SHP77 (cell line): Measurements from ENCODE around the gene BEST4.
"Not testable (repeated sequence)": the region's sequence is repeated elsewhere in the genome, so short reads cannot be mapped to it uniquely, and the experiment has no call there.

Experiments used
- DNase-seq, 2 experiments: peaks; one replicate each; lab custom pipeline; 2025; lab: John Stamatoyannopoulos, UW

BEST4 gene

GRCh38 chr1:44819196-44819607 lies 31.2 kb upstream of the BEST4 start:
- no peak for DNase-seq

GRCh38 chr1:44817771-44818495 lies 30.0 kb upstream of the BEST4 start:
- DNase-seq, result no peak

- DNase-seq, result no peak
Measured at GRCh38 chr1:44817307-44817706, 29.3 kb upstream of the BEST4 start.

DNA sequence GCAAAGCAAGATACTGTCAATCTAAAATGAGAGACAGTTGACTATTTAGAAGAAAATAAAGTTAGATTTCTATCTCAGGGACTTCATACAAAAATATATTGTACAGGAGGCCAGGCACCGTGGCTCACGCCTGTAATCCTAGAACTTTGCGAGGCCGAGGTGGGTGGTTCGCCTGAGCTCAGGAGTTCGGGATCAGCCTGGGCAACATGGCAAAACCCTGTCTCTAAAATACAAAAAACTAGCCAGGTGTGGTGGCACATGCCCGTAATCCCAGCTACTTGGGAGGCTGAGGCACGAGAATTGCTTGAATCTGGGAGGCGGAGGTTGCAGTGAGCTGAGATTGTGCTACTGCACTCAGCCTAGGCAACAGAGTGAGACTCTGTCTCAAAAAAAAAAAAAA lies 28.0 kb upstream of the BEST4 start:
- not testable (repeated sequence) for DNase-seq

GRCh38 chr1:44812822-44813543 lies 25.0 kb upstream of the BEST4 start:
- no peak for DNase-seq

DNA sequence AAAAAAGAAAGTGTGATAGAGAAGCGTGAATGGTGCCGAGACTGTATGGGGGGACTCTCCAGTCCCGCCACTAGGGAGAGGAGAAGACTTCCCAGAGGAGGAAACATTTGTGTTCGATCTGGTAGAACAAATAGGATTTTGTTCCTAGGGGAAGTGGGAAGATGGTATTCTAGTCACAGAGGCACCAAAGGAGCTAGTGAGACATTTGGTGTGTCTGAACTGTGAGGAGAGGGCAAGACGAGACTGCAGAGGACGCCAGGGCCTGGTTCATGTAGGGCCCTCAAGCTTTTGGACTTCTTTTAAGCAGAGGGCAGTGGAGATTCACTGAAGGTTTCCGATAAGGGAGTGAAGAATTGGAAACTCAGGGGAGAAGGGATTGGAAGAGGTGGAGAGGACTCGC lies 23.3 kb upstream of the BEST4 start:
- no peak for DNase-seq

- not testable (repeated sequence) for DNase-seq
Measured at GRCh38 chr1:44810762-44811105, 22.8 kb upstream of the BEST4 start.

DNA sequence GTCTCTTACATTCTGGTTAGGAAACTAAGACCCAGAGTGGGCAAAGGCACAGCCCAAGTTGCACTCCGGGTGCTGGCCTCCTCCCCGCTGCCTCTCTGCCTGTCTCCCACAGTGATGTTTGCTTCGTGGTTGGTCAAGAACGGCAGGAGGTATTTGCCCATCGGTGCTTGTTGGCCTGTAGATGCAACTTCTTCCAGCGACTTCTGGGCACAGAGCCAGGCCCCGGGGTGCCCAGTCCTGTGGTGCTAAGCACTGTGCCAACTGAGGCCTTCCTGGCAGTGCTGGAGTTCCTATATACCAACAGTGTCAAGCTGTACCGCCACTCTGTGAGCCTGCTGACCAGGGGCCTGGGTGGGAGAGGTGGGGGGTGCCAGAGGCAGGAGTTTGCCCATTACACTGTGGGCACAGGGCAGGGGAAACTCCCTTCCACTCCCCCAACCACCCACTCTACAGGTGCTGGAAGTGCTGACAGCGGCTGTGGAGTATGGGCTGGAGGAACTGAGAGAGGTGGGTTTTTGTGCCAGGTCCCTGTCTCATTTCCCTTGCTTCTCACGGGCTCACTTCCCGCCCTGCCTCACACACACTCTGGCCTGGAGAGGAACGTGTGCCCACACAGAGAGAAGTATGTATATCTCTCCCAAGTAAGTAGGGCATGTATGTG lies 22.3 kb upstream of the BEST4 start:
- DNase-seq, result no peak

GRCh38 chr1:44808938-44809917 lies 21.3 kb upstream of the BEST4 start:
- DNase-seq, result no peak

- peak in 1 of 2 experiments; percentile 52 for DNase-seq
Measured at GRCh38 chr1:44808063-44808937, 20.3 kb upstream of the BEST4 start, which contains the start of gene BTBD19. Gene BTBD19 (plus strand): TSS chr1:44808523. CDS start chr1:44808821, 298 bp downstream.

GRCh38 chr1:44807364-44808062 lies 19.5 kb upstream of the BEST4 start:
- peak; percentile 89 to 90 for DNase-seq

DNA sequence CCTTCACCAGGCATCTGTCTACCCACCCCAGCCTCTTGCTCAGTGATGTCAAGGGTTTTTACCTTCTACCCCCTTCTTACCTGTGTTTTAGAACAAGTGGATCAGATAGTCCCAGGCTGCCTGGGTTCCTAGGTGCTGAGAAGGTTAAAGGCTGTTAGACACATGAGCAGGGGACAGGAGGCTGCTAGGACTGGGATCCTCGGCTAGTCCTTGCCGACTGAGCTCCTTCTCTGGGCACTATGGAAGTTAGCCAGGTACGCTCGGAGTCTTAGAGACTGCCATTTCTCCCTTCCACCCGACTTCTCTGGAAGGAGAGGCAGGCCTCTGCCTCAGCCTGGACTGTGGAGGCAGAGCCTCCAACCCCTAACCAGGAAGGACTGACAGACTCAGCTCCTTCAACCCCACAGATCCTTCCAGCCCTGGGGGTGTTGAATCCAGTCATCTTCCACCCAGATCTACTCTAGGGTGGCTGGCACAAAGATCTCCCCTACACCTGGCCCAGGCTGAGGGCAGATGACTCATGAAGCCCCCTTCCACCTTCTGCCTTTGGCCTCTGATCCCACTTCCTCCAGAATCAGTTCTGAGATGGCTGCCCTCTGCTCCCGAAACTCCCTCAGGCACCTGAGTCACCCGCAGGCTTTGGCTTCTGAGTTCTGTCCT lies 18.9 kb upstream of the BEST4 start, which contains the start of gene DYNLT4:
Gene DYNLT4, minus strand, starts transcription at position 648 of the 660 bp plus-strand sequence. CDS start 683 bp downstream, outside the sequence.
- DNase-seq, result no peak

- no peak for DNase-seq
Measured at GRCh38 chr1:44806025-44806703, 18.2 kb upstream of the BEST4 start.

GRCh38 chr1:44805311-44806024 lies 17.5 kb upstream of the BEST4 start:
- no peak for DNase-seq

- DNase-seq, result no peak
Measured at GRCh38 chr1:44803312-44804095, 15.5 kb upstream of the BEST4 start.

GRCh38 chr1:44803062-44803311 lies 15.0 kb upstream of the BEST4 start:
- no peak for DNase-seq

GRCh38 chr1:44802306-44803061 lies 14.5 kb upstream of the BEST4 start:
- no peak for DNase-seq
